PFSK-1 (cell line): ENCODE results near the gene COMMD4.

ENCODE experiments used
- FOXP2 ChIP-seq: optimal IDR thresholded peaks from 2 replicates; pipeline ENCODE3; 2011; ENCODE audit warnings: borderline replicate concordance, control low read depth, inconsistent platforms; ENCODE audit not compliant: insufficient read depth; ENCODE audit errors: extremely low read length, extremely low read depth
- POLR2AphosphoS5 ChIP-seq: IDR thresholded peaks from 2 replicates; pipeline ENCODE4 v1.6.1; 2012; ENCODE audit warnings: low read depth, mild to moderate bottlenecking, control low read depth, low read length, moderate library complexity
- SIN3A ChIP-seq: IDR thresholded peaks from 2 replicates; pipeline ENCODE4 v1.6.1; 2012; ENCODE audit warnings: mild to moderate bottlenecking, low read length, moderate library complexity, borderline replicate concordance; ENCODE audit not compliant: insufficient read depth
- TAF1 ChIP-seq: IDR thresholded peaks from 2 replicates; pipeline ENCODE4 v1.6.1; 2012; ENCODE audit warnings: low read length, control low read depth, borderline replicate concordance; ENCODE audit not compliant: insufficient read depth
- TF ChIP-seq, protein P1 (sequence below), 2 experiments: IDR thresholded peaks; 2 replicates each; pipeline versions ENCODE4 v1.6.1 to v1.8.0; 2011 to 2012; ENCODE audit warnings: low read depth in 2 of 2, low read length in 2 of 2, control low read depth in 1 of 2, inconsistent platforms in 1 of 2, mild to moderate bottlenecking in 1 of 2, moderate library complexity in 1 of 2; ENCODE audit not compliant: insufficient read depth in 1 of 2

Gene COMMD4

DNA sequence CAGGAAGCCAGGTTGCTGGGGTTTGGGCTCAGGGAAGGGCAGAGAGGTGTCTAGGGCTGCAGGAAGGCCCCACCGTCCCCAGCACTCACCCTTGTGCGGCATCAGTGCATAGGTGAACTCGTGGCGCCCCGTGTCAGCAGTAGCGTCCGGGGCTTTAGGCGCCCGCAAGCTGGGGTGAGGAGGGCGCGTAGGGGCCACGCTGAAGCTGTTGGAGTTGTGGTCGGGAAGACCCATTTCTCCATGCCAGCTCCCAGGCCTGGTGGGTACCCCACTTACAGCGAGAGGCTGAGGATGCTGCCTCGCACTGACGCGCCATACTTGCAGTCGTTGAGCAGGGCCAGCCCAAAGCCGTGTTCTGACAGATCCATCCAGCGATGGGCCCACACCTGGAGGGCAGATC lies 20.7 kb downstream of the COMMD4 start:
- no peak for TF ChIP-seq TAF1
- TF ChIP-seq POLR2AphosphoS5 = no peak
- TF ChIP-seq FOXP2 = no peak
- TF ChIP-seq SIN3A = no peak
- TF ChIP-seq, protein P1, sequence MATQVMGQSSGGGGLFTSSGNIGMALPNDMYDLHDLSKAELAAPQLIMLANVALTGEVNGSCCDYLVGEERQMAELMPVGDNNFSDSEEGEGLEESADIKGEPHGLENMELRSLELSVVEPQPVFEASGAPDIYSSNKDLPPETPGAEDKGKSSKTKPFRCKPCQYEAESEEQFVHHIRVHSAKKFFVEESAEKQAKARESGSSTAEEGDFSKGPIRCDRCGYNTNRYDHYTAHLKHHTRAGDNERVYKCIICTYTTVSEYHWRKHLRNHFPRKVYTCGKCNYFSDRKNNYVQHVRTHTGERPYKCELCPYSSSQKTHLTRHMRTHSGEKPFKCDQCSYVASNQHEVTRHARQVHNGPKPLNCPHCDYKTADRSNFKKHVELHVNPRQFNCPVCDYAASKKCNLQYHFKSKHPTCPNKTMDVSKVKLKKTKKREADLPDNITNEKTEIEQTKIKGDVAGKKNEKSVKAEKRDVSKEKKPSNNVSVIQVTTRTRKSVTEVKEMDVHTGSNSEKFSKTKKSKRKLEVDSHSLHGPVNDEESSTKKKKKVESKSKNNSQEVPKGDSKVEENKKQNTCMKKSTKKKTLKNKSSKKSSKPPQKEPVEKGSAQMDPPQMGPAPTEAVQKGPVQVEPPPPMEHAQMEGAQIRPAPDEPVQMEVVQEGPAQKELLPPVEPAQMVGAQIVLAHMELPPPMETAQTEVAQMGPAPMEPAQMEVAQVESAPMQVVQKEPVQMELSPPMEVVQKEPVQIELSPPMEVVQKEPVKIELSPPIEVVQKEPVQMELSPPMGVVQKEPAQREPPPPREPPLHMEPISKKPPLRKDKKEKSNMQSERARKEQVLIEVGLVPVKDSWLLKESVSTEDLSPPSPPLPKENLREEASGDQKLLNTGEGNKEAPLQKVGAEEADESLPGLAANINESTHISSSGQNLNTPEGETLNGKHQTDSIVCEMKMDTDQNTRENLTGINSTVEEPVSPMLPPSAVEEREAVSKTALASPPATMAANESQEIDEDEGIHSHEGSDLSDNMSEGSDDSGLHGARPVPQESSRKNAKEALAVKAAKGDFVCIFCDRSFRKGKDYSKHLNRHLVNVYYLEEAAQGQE (IDR thresholded peaks at IDR 0.05; ENCODE audit: insufficient read depth in 1 of 2, low read depth in 2 of 2, low read length in 2 of 2) = no peak

- TF ChIP-seq TAF1 (no peak), POLR2AphosphoS5 (no peak), FOXP2 (no peak), SIN3A (no peak)
- TF ChIP-seq, protein P1 (IDR thresholded peaks at IDR 0.05; ENCODE audit: insufficient read depth in 1 of 2, low read depth in 2 of 2, low read length in 2 of 2) = no peak
Observed at GRCh38 chr15:75357976-75358673, 22.3 kb downstream of the COMMD4 start.

DNA sequence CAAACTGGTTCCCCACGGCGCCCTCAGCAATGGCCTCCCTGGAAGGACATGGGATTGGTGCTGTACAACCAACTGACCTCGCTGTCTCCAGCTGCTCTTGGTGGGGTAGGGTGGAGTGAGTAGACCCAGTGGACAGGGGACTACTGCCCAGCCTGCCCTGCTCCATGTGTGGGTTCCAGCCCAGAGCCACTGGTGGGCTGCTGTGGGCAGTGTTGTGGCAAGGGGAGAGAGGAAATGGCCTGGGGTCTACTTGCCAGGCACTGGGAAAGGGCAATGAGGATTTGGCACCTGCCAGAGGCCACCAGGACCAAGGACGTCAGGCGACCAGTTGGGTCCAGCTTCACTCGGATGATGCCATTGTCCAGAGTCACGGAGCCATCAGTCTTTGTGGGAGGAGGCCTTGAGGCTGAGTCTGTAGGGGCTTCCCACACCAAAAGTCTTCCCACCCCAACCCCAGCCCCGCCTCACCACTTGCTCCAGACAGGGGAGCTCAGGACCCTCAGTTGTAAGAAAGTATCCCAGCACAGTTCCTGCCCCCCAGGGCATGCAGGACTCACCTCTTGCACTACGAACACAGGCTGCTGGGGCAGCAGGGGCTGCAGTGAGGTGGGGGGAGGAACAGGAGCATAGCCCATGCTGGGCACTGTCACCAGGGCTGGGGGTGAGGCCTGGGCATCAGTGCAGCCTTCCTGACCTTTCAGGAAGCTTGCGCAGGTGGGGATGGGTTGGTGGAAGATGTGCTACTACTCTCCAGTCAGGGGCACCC lies 23.1 kb downstream of the COMMD4 start:
- TF ChIP-seq POLR2AphosphoS5 = no peak
- TF ChIP-seq FOXP2 = no peak
- no peak for TF ChIP-seq TAF1
- TF ChIP-seq, protein P1 (IDR thresholded peaks at IDR 0.05; ENCODE audit: insufficient read depth in 1 of 2, low read depth in 2 of 2, low read length in 2 of 2) = no peak
- no peak for TF ChIP-seq SIN3A

DNA sequence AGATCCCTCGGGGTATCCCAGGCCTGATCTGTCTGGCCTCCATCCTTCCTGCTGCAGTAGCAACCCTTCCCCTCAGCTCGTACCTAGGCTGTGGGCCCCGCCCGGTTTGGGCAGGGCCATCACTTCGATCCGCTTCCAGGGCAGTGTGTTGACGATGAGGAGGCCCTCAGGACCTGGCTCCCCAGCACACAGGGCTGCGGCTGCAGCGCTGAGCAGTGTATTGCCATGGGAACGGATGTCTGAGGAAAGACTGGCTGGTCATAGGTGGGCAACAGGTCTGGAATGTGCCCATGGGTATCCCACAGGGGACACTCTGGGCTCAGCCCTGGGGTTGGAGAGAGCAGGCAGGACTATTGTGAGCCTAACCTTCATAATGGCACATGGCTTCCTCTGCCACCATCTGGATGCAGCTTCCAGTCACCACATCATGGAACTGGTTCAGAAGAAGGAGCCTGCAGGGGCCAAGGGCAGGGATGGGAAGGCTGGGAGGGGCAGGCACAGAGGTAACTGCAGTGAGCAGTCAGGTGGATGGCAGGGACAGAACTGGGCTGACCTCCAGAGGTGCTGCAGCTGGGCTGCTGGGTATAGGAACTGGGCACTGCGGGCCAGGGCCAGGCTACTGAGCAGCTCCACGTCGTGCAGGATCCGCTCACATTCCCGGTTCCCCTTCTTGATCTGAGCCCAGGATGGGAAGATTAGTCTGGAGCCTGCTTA lies 23.8 kb downstream of the COMMD4 start:
- TF ChIP-seq, protein P1 (IDR thresholded peaks at IDR 0.05; ENCODE audit: insufficient read depth in 1 of 2, low read depth in 2 of 2, low read length in 2 of 2) = no peak
- no peak for TF ChIP-seq POLR2AphosphoS5
- no peak for TF ChIP-seq FOXP2
- TF ChIP-seq SIN3A = no peak
- TF ChIP-seq TAF1 = no peak
